Tibial nerve (tissue), 4 donors: ENCODE measurements around the gene NR1D1. TPM values are rescaled to one million over a fixed set of nuclear protein-coding genes. Genes with fewer than 3 reads are reported as not detected.

Source experiments
- DNase-seq, 2 donors: peaks; one replicate each; pipeline ENCODE4 v3.0.0-alpha.2; 2019; ENCODE audit warnings: low spot score in 2 of 2
- H3K27ac ChIP-seq, 4 donors: fragments of 200-600 bp; sonication (generic) in 3 of 4; one replicate each; pipeline ENCODE4 v1.5.1; 2017 to 2019; ENCODE audit warnings: mild to moderate bottlenecking in 1 of 4
- H3K27me3 ChIP-seq, 2 donors: fragments of 200-600 bp; sonication (generic) in 1 of 2; one replicate each; pipeline versions ENCODE4 v1.5.1 to v1.6.0; 2017 to 2019
- H3K36me3 ChIP-seq, 3 donors: fragments of 200-600 bp; sonication (generic); one replicate each; pipeline ENCODE4 v1.5.1; 2018 to 2019
- H3K4me1 ChIP-seq, 4 donors: fragments of 200-600 bp; sonication (generic) in 3 of 4; one replicate each; pipeline ENCODE4 v1.5.1; 2017 to 2019
- H3K4me3 ChIP-seq, 4 donors: fragments of 200-600 bp; sonication (generic) in 3 of 4; one replicate each; pipeline ENCODE4 v1.5.1; 2017 to 2019; ENCODE audit warnings: mild to moderate bottlenecking in 1 of 4, moderate library complexity in 1 of 4
- H3K9me3 ChIP-seq, 4 donors: fragments of 200-600 bp; sonication (generic) in 3 of 4; one replicate each; pipeline ENCODE4 v1.5.1; 2017 to 2019
- CTCF ChIP-seq, 5 experiments: fragments of 200-600 bp in 3 of 5; fragments of 450-650 bp in 2 of 5; sonication (generic) in 3 of 5; IDR thresholded peaks; one replicate each; pipeline ENCODE4 v1.5.1; 2016 to 2019; ENCODE audit warnings: antibody characterized with exemption in 5 of 5, mild to moderate bottlenecking in 3 of 5, moderate library complexity in 2 of 5
- EP300 ChIP-seq, 2 donors: sonication (generic); formaldehyde crosslinking; IDR thresholded peaks; one replicate each; pipeline ENCODE4 v1.6.1; 2017; ENCODE audit warnings: antibody characterized with exemption in 2 of 2, mild to moderate bottlenecking in 1 of 2
- POLR2A ChIP-seq, 2 donors: fragments of 450-650 bp; IDR thresholded peaks; one replicate each; pipeline ENCODE4 v1.6.1; 2017; ENCODE audit warnings: antibody characterized with exemption in 2 of 2, mild to moderate bottlenecking in 2 of 2, moderate library complexity in 2 of 2
- WGBS, 2 donors: methylation state at CpG; one replicate each; pipeline ENCODE4 v1.1.5; 2018; 5-methylcytosine and 5-hydroxymethylcytosine counted together
- total RNA-seq, 4 donors: library from RNA; depleted of rRNA; stranded (reverse); fragments of >200 nt; gene quantifications; one replicate each; pipeline ENCODE4 v1.1.0, GENCODE V29; 2016

The NR1D1 gene
- total RNA-seq, 4 donors from 2014 or later = 16.8 to 48.2 (median 21.0) TPM

- Histone ChIP-seq H3K4me3 (peak overlapping the region in 2 of 4 donors; percentile 13 to 95), H3K36me3 (peaks cover 0 to 52% (median 32%) of the 10 kb centered on the region in 3 donors)
Measured at GRCh38 chr17:40097087-40097486, 3.3 kb downstream of the NR1D1 start.

GRCh38 chr17:40095944-40096791, 4.2 kb downstream of the NR1D1 start:
- H3K4me3 ChIP-seq = no peak overlapping the region
- no peak for TF ChIP-seq POLR2A (IDR thresholded peaks at IDR 0.05)
- TF ChIP-seq CTCF (IDR thresholded peaks at IDR 0.05) = peak in 1 of 5 experiments; percentile 7
- peak; percentile 18 to 76 for TF ChIP-seq EP300 (IDR thresholded peaks at IDR 0.05)
- no peaks in the 10 kb centered on the region for H3K27me3 ChIP-seq
- peaks cover 8 to 80% (median 53%) of the 10 kb centered on the region in 4 donors for H3K4me1 ChIP-seq
- 50 to 63% methylated on average over 23 of the region's 23 CpGs for WGBS, 2 donors
- peak overlapping the region; percentile 89 to 99 (median 98) for H3K27ac ChIP-seq
- H3K9me3 ChIP-seq = no peaks in the 10 kb centered on the region
- peak in 1 of 2 donors; percentile 66 for DNase-seq
- peaks cover 0 to 61% (median 32%) of the 10 kb centered on the region in 3 donors for H3K36me3 ChIP-seq

More at GRCh38 chr17:40097087-40097486, 3.3 kb downstream of the NR1D1 start:
- Histone ChIP-seq H3K4me1 (peaks cover 8 to 80% (median 57%) of the 10 kb centered on the region in 4 donors), H3K9me3 (no peaks in the 10 kb centered on the region), H3K27ac (peak overlapping the region; percentile 89 to 99 (median 98)), H3K27me3 (no peaks in the 10 kb centered on the region)
- 64 to 74% methylated on average over 10 of the region's 10 CpGs for WGBS, 2 donors
- no peak for DNase-seq
- TF ChIP-seq POLR2A (IDR thresholded peaks at IDR 0.05) (no peak), CTCF (IDR thresholded peaks at IDR 0.05) (no peak), EP300 (IDR thresholded peaks at IDR 0.05) (no peak)

GRCh38 chr17:40095351-40095943, 4.9 kb downstream of the NR1D1 start:
- no peak overlapping the region for H3K4me3 ChIP-seq
- peaks cover 8 to 83% (median 49%) of the 10 kb centered on the region in 4 donors for H3K4me1 ChIP-seq
- H3K27me3 ChIP-seq = no peaks in the 10 kb centered on the region
- no peak for TF ChIP-seq CTCF (IDR thresholded peaks at IDR 0.05)
- TF ChIP-seq EP300 (IDR thresholded peaks at IDR 0.05) = peak in 1 of 2 donors; percentile 27
- no peaks in the 10 kb centered on the region for H3K9me3 ChIP-seq
- H3K36me3 ChIP-seq = peaks cover 0 to 69% (median 32%) of the 10 kb centered on the region in 3 donors
- WGBS, 2 donors = 67 to 69% methylated on average over 9 to 13 of the region's 17 CpGs
- peak overlapping the region; percentile 89 to 99 (median 98) for H3K27ac ChIP-seq
- no peak for DNase-seq

GRCh38 chr17:40094874-40095273, 5.5 kb downstream of the NR1D1 start:
- H3K27ac ChIP-seq = peak overlapping the region; percentile 89 to 99 (median 98)
- 65 to 74% methylated on average over 14 of the region's 14 CpGs for WGBS, 2 donors
- no peaks in the 10 kb centered on the region for H3K9me3 ChIP-seq
- peaks cover 0 to 74% (median 32%) of the 10 kb centered on the region in 3 donors for H3K36me3 ChIP-seq
- no peak overlapping the region for H3K4me3 ChIP-seq
- peaks cover 8 to 89% (median 51%) of the 10 kb centered on the region in 4 donors for H3K4me1 ChIP-seq
- no peak for TF ChIP-seq POLR2A (IDR thresholded peaks at IDR 0.05)
- TF ChIP-seq CTCF (IDR thresholded peaks at IDR 0.05) = no peak
- no peak for TF ChIP-seq EP300 (IDR thresholded peaks at IDR 0.05)
- no peak for DNase-seq
- H3K27me3 ChIP-seq = no peaks in the 10 kb centered on the region
